IMR-90 (cell line): ENCODE data around the gene NFKBIE.

Experiments
- BHLHE40 ChIP-seq: fragments of 150-350 bp; IDR thresholded peaks from 2 replicates; pipeline ENCODE4 v1.6.1; 2016; ENCODE audit warnings: mild to moderate bottlenecking, low read depth, low read length
- CEBPB ChIP-seq: IDR thresholded peaks from 2 replicates; pipeline ENCODE4 v1.6.1; 2012; ENCODE audit warnings: low read depth, low read length, improper control_type of control experiment
- CTCF ChIP-seq: conservative IDR thresholded peaks from 2 replicates; pipeline ENCODE4 v1.5.1; 2012; ENCODE audit warnings: mild to moderate bottlenecking, low read depth, low read length, improper control_type of control experiment
- MAFK ChIP-seq: IDR thresholded peaks from 2 replicates; pipeline ENCODE4 v1.6.1; 2012; ENCODE audit warnings: low read depth, low read length, improper control_type of control experiment
- MAZ ChIP-seq: IDR thresholded peaks from 2 replicates; pipeline ENCODE4 v1.6.1; 2012; ENCODE audit warnings: low read depth, mild to moderate bottlenecking, low read length, improper control_type of control experiment, moderate library complexity, borderline replicate concordance
- NFE2L2 ChIP-seq: fragments of 150-350 bp; IDR thresholded peaks from 2 replicates; pipeline ENCODE4 v1.6.1; 2016; ENCODE audit warnings: low read depth, mild to moderate bottlenecking, low read length
- POLR2A ChIP-seq: IDR thresholded peaks from 2 replicates; pipeline ENCODE4 v1.6.1; 2012; ENCODE audit warnings: mild to moderate bottlenecking, low read depth, low read length
- RAD21 ChIP-seq: IDR thresholded peaks from 2 replicates; pipeline ENCODE4 v1.6.1; 2012; ENCODE audit warnings: low read length, improper control_type of control experiment
- RCOR1 ChIP-seq: IDR thresholded peaks from 2 replicates; pipeline ENCODE4 v1.6.1; 2012; ENCODE audit warnings: mild to moderate bottlenecking, low read length, improper control_type of control experiment; ENCODE audit not compliant: insufficient replicate concordance
- SMC3 ChIP-seq: fragments of 150-350 bp; IDR thresholded peaks from 2 replicates; pipeline ENCODE4 v1.6.1; 2016; ENCODE audit warnings: low read depth, mild to moderate bottlenecking, antibody characterized with exemption, low read length, moderate library complexity

DNA sequence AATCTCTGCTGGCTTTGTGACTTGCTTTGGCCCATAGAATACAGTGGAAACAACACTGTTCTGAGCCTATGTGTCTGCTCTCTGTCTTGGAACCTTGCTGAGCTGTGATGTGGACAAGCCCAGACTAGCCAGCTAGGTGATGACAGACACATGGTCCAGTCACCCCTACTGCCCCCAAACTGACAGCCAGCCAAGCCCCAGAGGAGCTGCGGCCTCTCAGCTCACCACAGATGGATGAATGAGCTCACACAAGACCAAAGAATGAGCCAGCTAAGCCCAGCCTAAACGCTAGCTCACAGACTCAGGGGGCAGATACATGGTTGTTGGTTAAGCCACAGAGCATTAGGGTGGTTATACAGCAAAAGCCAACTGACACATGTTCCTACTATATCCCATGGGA, 43.7 kb upstream of the NFKBIE start:
- TF ChIP-seq SMC3 (no peak), CTCF (no peak), MAFK (no peak), POLR2A (no peak), CEBPB (no peak), RCOR1 (no peak), RAD21 (no peak), BHLHE40 (no peak), NFE2L2 (no peak), MAZ (peak; percentile 17; the same call in 1 of the 2 replicates)
